ENCODE data around the gene BDH1.

DNA sequence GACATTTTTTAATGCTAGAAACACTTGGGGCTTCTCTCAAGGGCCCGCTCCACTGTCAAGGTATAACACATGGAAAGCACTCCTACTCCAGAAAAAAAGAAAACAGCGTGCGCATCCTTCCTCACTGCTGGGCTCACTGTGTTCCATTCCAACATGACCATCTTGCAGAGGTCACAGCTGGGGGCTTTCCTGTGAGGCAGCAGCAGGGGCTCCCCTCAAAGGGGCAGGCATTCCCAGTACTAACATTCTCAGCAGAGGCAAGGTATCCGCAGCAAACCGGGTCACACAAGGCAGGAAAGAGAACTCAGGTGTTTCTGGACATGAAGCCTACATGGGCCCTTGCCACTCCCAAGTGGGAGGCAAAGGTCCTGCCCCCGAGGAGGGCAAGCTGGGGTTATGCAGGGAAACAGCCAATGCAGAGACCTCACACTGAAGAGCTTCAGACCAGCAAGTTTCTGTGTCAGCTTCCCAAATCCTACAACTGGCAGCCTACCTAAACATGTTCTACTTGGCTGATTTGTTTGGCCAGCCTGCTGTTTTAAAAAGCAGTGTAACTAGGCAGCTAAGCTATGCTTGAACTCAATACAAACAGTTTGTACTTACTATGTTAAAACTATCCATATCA is 6.4 kb downstream of the BDH1 start:
- TF ChIP-seq BACH1 (IDR thresholded peaks at IDR 0.05; ENCODE audit: low read length) = no peak
- TF ChIP-seq CTCF (IDR thresholded peaks at IDR 0.05; ENCODE audit: control extremely low read depth in 1 of 3, insufficient read depth in 1 of 3, low read depth in 1 of 3, low read length in 3 of 3) = no peak
- TF ChIP-seq POLR2AphosphoS5 (IDR thresholded peaks at IDR 0.05; ENCODE audit: low read depth, low read length) = no peak
- TF ChIP-seq EZH2 (IDR thresholded peaks at IDR 0.05; ENCODE audit: low read depth, low read length, severe bottlenecking) = no peak
- TF ChIP-seq SP2 (IDR thresholded peaks at IDR 0.05; ENCODE audit: low read length) = no peak
- no peak for TF ChIP-seq PHF8 (conservative IDR thresholded peaks at IDR 0.05; ENCODE audit: low read depth, low read length)
